HEK293 (cell line): ENCODE results near the gene CCDC9.

Experiments used
- REST ChIP-seq: fragments of 450-650 bp; formaldehyde crosslinking; IDR thresholded peaks from 2 replicates; pipeline ENCODE4 v1.5.1; 2016; ENCODE audit warnings: missing biosample characterization, missing genetic modification characterization
- TCF7L2 ChIP-seq: IDR thresholded peaks from 2 replicates; pipeline ENCODE4 v1.6.1; 2011; ENCODE audit warnings: low read depth, mild to moderate bottlenecking, inconsistent platforms, low read length, moderate library complexity, borderline replicate concordance
- WT1 ChIP-seq: fragments of 450-650 bp; formaldehyde crosslinking; IDR thresholded peaks from 2 replicates; pipeline ENCODE4 v1.5.1; 2016; ENCODE audit warnings: missing biosample characterization, missing genetic modification characterization
- ZBTB7A ChIP-seq: fragments of 450-650 bp; formaldehyde crosslinking; IDR thresholded peaks from 2 replicates; pipeline ENCODE4 v1.5.1; 2016; ENCODE audit warnings: low read depth, missing biosample characterization, missing genetic modification characterization
- ZNF121 ChIP-seq: fragments of 450-650 bp; formaldehyde crosslinking; IDR thresholded peaks from 2 replicates; pipeline ENCODE4 v1.5.1; 2016; ENCODE audit warnings: missing biosample characterization, missing genetic modification characterization
- ZNF133 ChIP-seq: fragments of 450-650 bp; formaldehyde crosslinking; IDR thresholded peaks from 2 replicates; pipeline ENCODE4 v1.5.1; 2016; ENCODE audit warnings: missing biosample characterization, missing genetic modification characterization
- ZNF138 ChIP-seq: fragments of 450-650 bp; formaldehyde crosslinking; IDR thresholded peaks from 2 replicates; pipeline ENCODE4 v1.5.1; 2016; ENCODE audit warnings: missing biosample characterization, missing genetic modification characterization, borderline replicate concordance
- ZNF146 ChIP-seq: fragments of 450-650 bp; formaldehyde crosslinking; IDR thresholded peaks from 2 replicates; pipeline ENCODE4 v1.5.1; 2016; ENCODE audit warnings: missing biosample characterization, missing genetic modification characterization
- ZNF184 ChIP-seq: fragments of 450-650 bp; IDR thresholded peaks from 2 replicates; pipeline ENCODE4 v1.5.1; 2018; ENCODE audit warnings: missing biosample characterization, mild to moderate bottlenecking, missing genetic modification characterization
- ZNF23 ChIP-seq: fragments of 450-650 bp; formaldehyde crosslinking; IDR thresholded peaks from 2 replicates; pipeline ENCODE4 v1.5.1; 2016; ENCODE audit warnings: missing biosample characterization, missing genetic modification characterization, borderline replicate concordance
- ZNF266 ChIP-seq: fragments of 450-650 bp; formaldehyde crosslinking; IDR thresholded peaks from 2 replicates; pipeline ENCODE4 v1.5.1; 2016; ENCODE audit warnings: missing biosample characterization, missing genetic modification characterization, low read depth
- ZNF274 ChIP-seq, 2 experiments: fragments of 200-500 bp in 1 of 2; fragments of 450-650 bp in 1 of 2; sonication (Bioruptor generic) in 1 of 2; formaldehyde crosslinking in 1 of 2; IDR thresholded peaks; 2 replicates each; pipeline versions ENCODE4 v1.5.1 to v1.6.1; 2014 to 2016; ENCODE audit warnings: borderline replicate concordance in 1 of 2, inconsistent platforms in 1 of 2, low read length in 1 of 2, missing biosample characterization in 1 of 2, missing genetic modification characterization in 1 of 2
- ZNF350 ChIP-seq: fragments of 450-650 bp; formaldehyde crosslinking; IDR thresholded peaks from 2 replicates; pipeline ENCODE4 v1.5.0; 2017; ENCODE audit warnings: missing biosample characterization, mild to moderate bottlenecking, missing genetic modification characterization
- ZNF423 ChIP-seq: fragments of 450-650 bp; formaldehyde crosslinking; IDR thresholded peaks from 2 replicates; pipeline ENCODE4 v1.5.1; 2016; ENCODE audit warnings: missing biosample characterization, missing genetic modification characterization
- ZNF621 ChIP-seq: fragments of 450-650 bp; formaldehyde crosslinking; IDR thresholded peaks from 2 replicates; pipeline ENCODE4 v1.5.1; 2017; ENCODE audit warnings: missing biosample characterization, missing genetic modification characterization
- ZNF658 ChIP-seq: fragments of 450-650 bp; formaldehyde crosslinking; IDR thresholded peaks from 2 replicates; pipeline ENCODE4; 2016; ENCODE audit warnings: missing biosample characterization, missing genetic modification characterization
- ZNF664 ChIP-seq: fragments of 450-650 bp; formaldehyde crosslinking; IDR thresholded peaks from 2 replicates; pipeline ENCODE4 v1.5.1; 2016; ENCODE audit warnings: missing biosample characterization, missing genetic modification characterization
- ZNF785 ChIP-seq: fragments of 450-650 bp; formaldehyde crosslinking; IDR thresholded peaks from 2 replicates; pipeline ENCODE4 v1.5.1; 2016; ENCODE audit warnings: missing biosample characterization, missing genetic modification characterization
- ZNF843 ChIP-seq: fragments of 450-650 bp; formaldehyde crosslinking; IDR thresholded peaks from 2 replicates; pipeline ENCODE4 v1.5.1; 2016; ENCODE audit warnings: missing biosample characterization, missing genetic modification characterization
- TF ChIP-seq, protein P1 (sequence below): sonication (generic); formaldehyde crosslinking; IDR thresholded peaks from 2 replicates; pipeline ENCODE4 v1.8.1; 2022; ENCODE audit warnings: mild to moderate bottlenecking, moderate library complexity, missing genetic modification reagents
- TF ChIP-seq, protein P2 (sequence below): fragments of 450-650 bp; formaldehyde crosslinking; IDR thresholded peaks from 2 replicates; pipeline ENCODE4 v1.5.1; 2016; ENCODE audit warnings: missing biosample characterization, missing genetic modification characterization
- TF ChIP-seq, protein P3 (sequence below): fragments of 450-650 bp; formaldehyde crosslinking; IDR thresholded peaks from 2 replicates; pipeline ENCODE4 v1.5.0; 2017; ENCODE audit warnings: missing biosample characterization, missing genetic modification characterization, borderline replicate concordance
- TF ChIP-seq, protein P4 (sequence below): IDR thresholded peaks from 2 replicates; pipeline ENCODE4 v1.6.1; 2011; ENCODE audit warnings: mild to moderate bottlenecking, low read depth, low read length, borderline replicate concordance

The CCDC9 gene

DNA sequence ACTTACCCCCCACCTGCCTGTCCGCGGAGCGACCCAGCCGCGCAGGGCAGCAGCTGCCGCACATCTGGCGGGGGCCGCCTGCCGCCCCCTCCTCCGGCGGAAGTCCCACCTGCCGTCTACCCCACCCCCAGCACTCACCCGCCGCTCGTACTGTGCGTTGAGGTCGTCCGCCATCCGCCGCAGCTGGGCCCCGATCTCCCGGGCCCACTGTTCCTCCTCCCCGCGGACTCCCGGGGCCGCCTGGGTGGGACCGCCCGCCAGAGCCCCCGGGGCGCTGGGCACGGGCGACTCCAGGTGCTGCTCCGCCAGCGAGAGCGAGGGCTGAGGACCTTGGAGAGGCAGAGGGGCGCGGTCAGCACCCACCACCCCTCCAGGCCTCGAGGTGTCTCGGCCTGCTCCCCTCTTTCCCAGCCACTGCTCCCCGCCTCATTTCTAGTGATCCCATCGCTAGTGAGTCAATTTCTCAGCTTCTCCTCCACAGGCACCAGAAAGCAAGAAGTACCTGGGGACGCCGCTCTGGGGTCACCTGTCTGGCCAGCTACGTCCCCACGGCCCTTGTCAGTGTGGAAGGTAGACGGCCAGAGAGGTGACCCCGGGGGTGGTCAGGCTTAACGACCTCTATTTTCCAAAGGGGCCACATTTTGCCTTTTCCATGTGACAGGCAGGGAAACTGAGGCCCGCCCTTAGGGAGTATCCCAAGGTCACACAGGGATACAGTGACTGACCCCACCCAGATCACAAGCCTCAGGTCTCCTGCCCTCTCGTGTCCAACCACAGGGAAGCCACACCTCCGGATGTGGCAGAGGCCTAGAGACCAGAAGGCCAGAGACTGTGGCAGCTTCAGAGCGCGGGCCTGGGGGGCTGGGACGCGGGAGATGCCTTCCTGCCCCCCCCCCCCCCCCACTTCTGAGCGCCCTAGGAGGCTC, 29.6 kb upstream of the CCDC9 start (continued):
- TF ChIP-seq, protein P1, sequence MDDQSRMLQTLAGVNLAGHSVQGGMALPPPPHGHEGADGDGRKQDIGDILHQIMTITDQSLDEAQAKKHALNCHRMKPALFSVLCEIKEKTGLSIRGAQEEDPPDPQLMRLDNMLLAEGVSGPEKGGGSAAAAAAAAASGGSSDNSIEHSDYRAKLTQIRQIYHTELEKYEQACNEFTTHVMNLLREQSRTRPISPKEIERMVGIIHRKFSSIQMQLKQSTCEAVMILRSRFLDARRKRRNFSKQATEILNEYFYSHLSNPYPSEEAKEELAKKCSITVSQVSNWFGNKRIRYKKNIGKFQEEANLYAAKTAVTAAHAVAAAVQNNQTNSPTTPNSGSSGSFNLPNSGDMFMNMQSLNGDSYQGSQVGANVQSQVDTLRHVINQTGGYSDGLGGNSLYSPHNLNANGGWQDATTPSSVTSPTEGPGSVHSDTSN (CRISPR knock-in tag): no peak
- TF ChIP-seq ZNF664 (tag by site-specific recombination) (no peak), ZNF621 (tag by site-specific recombination) (no peak), TCF7L2 (no peak), ZNF350 (tag by site-specific recombination) (no peak), REST (tag by site-specific recombination) (0 out of 2 replicates have a peak, but pooled peaks have one; percentile 21), ZBTB7A (tag by site-specific recombination) (peak; percentile 73), ZNF843 (peak; percentile 64), ZNF146 (tag by site-specific recombination) (no peak), ZNF423 (tag by site-specific recombination) (peak; percentile 69), ZNF133 (tag by site-specific recombination) (no peak), ZNF274 (IDR thresholded peaks at IDR 0.05; ENCODE audit: low read length) (no peak), ZNF274 (tag by site-specific recombination; IDR thresholded peaks at IDR 0.05; ENCODE audit: borderline replicate concordance) (no peak), ZNF23 (no peak), ZNF658 (tag by site-specific recombination) (0 out of 2 replicates have a peak, but pooled peaks have one; percentile 56), ZNF266 (tag by site-specific recombination) (no peak), ZNF138 (tag by site-specific recombination) (no peak), ZNF121 (tag by site-specific recombination) (no peak), WT1 (tag by site-specific recombination) (no peak; the same call in 1 of the 2 replicates), ZNF184 (no peak), ZNF785 (no peak)
- TF ChIP-seq, protein P2, sequence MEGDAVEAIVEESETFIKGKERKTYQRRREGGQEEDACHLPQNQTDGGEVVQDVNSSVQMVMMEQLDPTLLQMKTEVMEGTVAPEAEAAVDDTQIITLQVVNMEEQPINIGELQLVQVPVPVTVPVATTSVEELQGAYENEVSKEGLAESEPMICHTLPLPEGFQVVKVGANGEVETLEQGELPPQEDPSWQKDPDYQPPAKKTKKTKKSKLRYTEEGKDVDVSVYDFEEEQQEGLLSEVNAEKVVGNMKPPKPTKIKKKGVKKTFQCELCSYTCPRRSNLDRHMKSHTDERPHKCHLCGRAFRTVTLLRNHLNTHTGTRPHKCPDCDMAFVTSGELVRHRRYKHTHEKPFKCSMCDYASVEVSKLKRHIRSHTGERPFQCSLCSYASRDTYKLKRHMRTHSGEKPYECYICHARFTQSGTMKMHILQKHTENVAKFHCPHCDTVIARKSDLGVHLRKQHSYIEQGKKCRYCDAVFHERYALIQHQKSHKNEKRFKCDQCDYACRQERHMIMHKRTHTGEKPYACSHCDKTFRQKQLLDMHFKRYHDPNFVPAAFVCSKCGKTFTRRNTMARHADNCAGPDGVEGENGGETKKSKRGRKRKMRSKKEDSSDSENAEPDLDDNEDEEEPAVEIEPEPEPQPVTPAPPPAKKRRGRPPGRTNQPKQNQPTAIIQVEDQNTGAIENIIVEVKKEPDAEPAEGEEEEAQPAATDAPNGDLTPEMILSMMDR: no peak
- TF ChIP-seq, protein P3, sequence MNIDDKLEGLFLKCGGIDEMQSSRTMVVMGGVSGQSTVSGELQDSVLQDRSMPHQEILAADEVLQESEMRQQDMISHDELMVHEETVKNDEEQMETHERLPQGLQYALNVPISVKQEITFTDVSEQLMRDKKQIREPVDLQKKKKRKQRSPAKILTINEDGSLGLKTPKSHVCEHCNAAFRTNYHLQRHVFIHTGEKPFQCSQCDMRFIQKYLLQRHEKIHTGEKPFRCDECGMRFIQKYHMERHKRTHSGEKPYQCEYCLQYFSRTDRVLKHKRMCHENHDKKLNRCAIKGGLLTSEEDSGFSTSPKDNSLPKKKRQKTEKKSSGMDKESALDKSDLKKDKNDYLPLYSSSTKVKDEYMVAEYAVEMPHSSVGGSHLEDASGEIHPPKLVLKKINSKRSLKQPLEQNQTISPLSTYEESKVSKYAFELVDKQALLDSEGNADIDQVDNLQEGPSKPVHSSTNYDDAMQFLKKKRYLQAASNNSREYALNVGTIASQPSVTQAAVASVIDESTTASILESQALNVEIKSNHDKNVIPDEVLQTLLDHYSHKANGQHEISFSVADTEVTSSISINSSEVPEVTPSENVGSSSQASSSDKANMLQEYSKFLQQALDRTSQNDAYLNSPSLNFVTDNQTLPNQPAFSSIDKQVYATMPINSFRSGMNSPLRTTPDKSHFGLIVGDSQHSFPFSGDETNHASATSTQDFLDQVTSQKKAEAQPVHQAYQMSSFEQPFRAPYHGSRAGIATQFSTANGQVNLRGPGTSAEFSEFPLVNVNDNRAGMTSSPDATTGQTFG (tag by site-specific recombination): no peak
- TF ChIP-seq, protein P4, sequence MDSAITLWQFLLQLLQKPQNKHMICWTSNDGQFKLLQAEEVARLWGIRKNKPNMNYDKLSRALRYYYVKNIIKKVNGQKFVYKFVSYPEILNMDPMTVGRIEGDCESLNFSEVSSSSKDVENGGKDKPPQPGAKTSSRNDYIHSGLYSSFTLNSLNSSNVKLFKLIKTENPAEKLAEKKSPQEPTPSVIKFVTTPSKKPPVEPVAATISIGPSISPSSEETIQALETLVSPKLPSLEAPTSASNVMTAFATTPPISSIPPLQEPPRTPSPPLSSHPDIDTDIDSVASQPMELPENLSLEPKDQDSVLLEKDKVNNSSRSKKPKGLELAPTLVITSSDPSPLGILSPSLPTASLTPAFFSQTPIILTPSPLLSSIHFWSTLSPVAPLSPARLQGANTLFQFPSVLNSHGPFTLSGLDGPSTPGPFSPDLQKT: no peak
